ENCODE measurements around the gene ADARB1. TPM values are rescaled to one million over a fixed set of nuclear protein-coding genes. Genes with fewer than 3 reads are reported as not detected.

ADARB1 gene
- polyA plus RNA-seq, 1 donor (not counting 4 experiments of a cell fraction or from before 2014, with no cell fraction given) = 13.0 TPM

- DNase-seq (ENCODE audit: low read depth, low spot score) (no peak), FAIRE-seq (no peak)
- H3K4me2 ChIP-seq (ENCODE audit: control insufficient read depth, extremely low read depth, insufficient read depth, low read depth, low read length) = no peak overlapping the region
- peaks cover 25% of the 10 kb centered on the region for H3K27me3 ChIP-seq (ENCODE audit: control insufficient read depth, extremely low read depth, insufficient read depth, low read length)
- H3K27ac ChIP-seq (ENCODE audit: control insufficient read depth, insufficient read depth, low read length) = no peak overlapping the region
- dilution Hi-C loops (cut with MboI; ENCODE audit: extremely low pct_ligation_motif_present, low sequenced_read_pairs) = no loop called here
- no peaks in the 10 kb centered on the region for H3K9me3 ChIP-seq (ENCODE audit: control insufficient read depth, low read depth, low read length)
- no peak overlapping the region for H2AFZ ChIP-seq (ENCODE audit: control insufficient read depth, low read length)
- H4K20me1 ChIP-seq (ENCODE audit: control insufficient read depth, extremely low read depth, insufficient read depth, low read length) = no peaks in the 10 kb centered on the region
- no peaks in the 10 kb centered on the region for H3K9me1 ChIP-seq (ENCODE audit: control insufficient read depth, extremely low read depth, insufficient read depth, low read length)
- TF ChIP-seq, protein P1, sequence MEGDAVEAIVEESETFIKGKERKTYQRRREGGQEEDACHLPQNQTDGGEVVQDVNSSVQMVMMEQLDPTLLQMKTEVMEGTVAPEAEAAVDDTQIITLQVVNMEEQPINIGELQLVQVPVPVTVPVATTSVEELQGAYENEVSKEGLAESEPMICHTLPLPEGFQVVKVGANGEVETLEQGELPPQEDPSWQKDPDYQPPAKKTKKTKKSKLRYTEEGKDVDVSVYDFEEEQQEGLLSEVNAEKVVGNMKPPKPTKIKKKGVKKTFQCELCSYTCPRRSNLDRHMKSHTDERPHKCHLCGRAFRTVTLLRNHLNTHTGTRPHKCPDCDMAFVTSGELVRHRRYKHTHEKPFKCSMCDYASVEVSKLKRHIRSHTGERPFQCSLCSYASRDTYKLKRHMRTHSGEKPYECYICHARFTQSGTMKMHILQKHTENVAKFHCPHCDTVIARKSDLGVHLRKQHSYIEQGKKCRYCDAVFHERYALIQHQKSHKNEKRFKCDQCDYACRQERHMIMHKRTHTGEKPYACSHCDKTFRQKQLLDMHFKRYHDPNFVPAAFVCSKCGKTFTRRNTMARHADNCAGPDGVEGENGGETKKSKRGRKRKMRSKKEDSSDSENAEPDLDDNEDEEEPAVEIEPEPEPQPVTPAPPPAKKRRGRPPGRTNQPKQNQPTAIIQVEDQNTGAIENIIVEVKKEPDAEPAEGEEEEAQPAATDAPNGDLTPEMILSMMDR (optimal IDR thresholded peaks at IDR 0.05 in 1 of 3, IDR thresholded peaks at IDR 0.05 in 1 of 3, conservative IDR thresholded peaks at IDR 0.05 in 1 of 3; ENCODE audit: extremely low read depth in 1 of 3, insufficient read depth in 2 of 3, low read length in 3 of 3) = no peak
- no peak for TF ChIP-seq EZH2 (IDR thresholded peaks at IDR 0.05; ENCODE audit: low read length)
- no peaks in the 10 kb centered on the region for H3K4me1 ChIP-seq (ENCODE audit: control insufficient read depth, extremely low read depth, insufficient read depth, low read length)
- no peaks in the 10 kb centered on the region for H3K36me3 ChIP-seq (ENCODE audit: control insufficient read depth in 2 of 2, extremely low read depth in 1 of 2, insufficient read depth in 2 of 2, low read length in 2 of 2)
- H3K79me2 ChIP-seq (ENCODE audit: control insufficient read depth, insufficient read depth, low read length) = no peaks in the 10 kb centered on the region
- H3K9ac ChIP-seq (ENCODE audit: control insufficient read depth, extremely low read depth, insufficient read depth, low read length) = no peak overlapping the region
- no peak overlapping the region for H3K4me3 ChIP-seq (ENCODE audit: control insufficient read depth in 2 of 3, extremely low read depth in 1 of 3, insufficient read depth in 2 of 3, low read depth in 1 of 3, low read length in 3 of 3)
Observed at GRCh38 chr21:45049714-45050344, 24.6 kb upstream of the ADARB1 start.

DNA sequence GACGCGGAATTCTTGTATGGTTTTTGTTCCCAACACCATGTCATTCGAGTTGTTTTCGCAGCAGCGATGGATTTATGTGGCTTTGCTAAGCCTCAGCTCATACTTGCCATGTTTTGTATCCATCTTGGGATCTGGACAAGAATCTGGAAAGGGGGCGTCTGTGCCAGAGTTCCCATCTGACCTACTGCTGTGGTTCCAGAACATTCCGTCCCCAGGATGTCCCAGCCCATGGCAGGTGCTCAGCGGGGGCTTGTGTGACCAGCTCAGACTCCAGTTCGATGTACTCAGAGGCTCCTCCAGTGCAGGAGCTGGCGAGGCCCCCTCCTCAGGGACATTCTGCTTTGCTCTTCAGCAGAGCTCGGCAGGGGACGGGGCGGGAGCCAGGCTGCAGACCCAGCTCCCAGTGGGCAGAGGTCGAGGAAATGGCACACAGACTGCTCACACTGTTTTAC, 24.0 kb upstream of the ADARB1 start:
- no peaks in the 10 kb centered on the region for H3K36me3 ChIP-seq (ENCODE audit: control insufficient read depth in 2 of 2, extremely low read depth in 1 of 2, insufficient read depth in 2 of 2, low read length in 2 of 2)
- peaks cover 23% of the 10 kb centered on the region for H3K27me3 ChIP-seq (ENCODE audit: control insufficient read depth, extremely low read depth, insufficient read depth, low read length)
- TF ChIP-seq, protein P1 (optimal IDR thresholded peaks at IDR 0.05 in 1 of 3, IDR thresholded peaks at IDR 0.05 in 1 of 3, conservative IDR thresholded peaks at IDR 0.05 in 1 of 3; ENCODE audit: extremely low read depth in 1 of 3, insufficient read depth in 2 of 3, low read length in 3 of 3) = no peak
- TF ChIP-seq EZH2 (IDR thresholded peaks at IDR 0.05; ENCODE audit: low read length) = no peak
- H3K9ac ChIP-seq (ENCODE audit: control insufficient read depth, extremely low read depth, insufficient read depth, low read length) = no peak overlapping the region
- dilution Hi-C loops (cut with MboI; ENCODE audit: extremely low pct_ligation_motif_present, low sequenced_read_pairs) = no loop called here
- no peaks in the 10 kb centered on the region for H3K9me1 ChIP-seq (ENCODE audit: control insufficient read depth, extremely low read depth, insufficient read depth, low read length)
- H4K20me1 ChIP-seq (ENCODE audit: control insufficient read depth, extremely low read depth, insufficient read depth, low read length) = no peaks in the 10 kb centered on the region
- H3K27ac ChIP-seq (ENCODE audit: control insufficient read depth, insufficient read depth, low read length) = no peak overlapping the region
- no peaks in the 10 kb centered on the region for H3K79me2 ChIP-seq (ENCODE audit: control insufficient read depth, insufficient read depth, low read length)
- H3K4me3 ChIP-seq (ENCODE audit: control insufficient read depth in 2 of 3, extremely low read depth in 1 of 3, insufficient read depth in 2 of 3, low read depth in 1 of 3, low read length in 3 of 3) = no peak overlapping the region
- no peak overlapping the region for H2AFZ ChIP-seq (ENCODE audit: control insufficient read depth, low read length)
- H3K9me3 ChIP-seq (ENCODE audit: control insufficient read depth, low read depth, low read length) = no peaks in the 10 kb centered on the region
- DNase-seq (ENCODE audit: low read depth, low spot score) = no peak
- FAIRE-seq = no peak
- H3K4me1 ChIP-seq (ENCODE audit: control insufficient read depth, extremely low read depth, insufficient read depth, low read length) = no peaks in the 10 kb centered on the region
- no peak overlapping the region for H3K4me2 ChIP-seq (ENCODE audit: control insufficient read depth, extremely low read depth, insufficient read depth, low read depth, low read length)
